Effector memory CD4-positive, alpha-beta T cell (primary cell): ENCODE results near the gene YEATS2.
A peak's percentile ranks its signal among the peaks of the same experiment; 100 is the strongest.
"Not testable (repeated sequence)": the region's sequence is repeated elsewhere in the genome, so short reads cannot be mapped to it uniquely, and the experiment has no call there.

ENCODE experiments used
- DNase-seq, 3 donors: peaks; one replicate each; pipeline ENCODE4 v3.0.0-alpha.2; 2020
- H3K27ac ChIP-seq: 2 replicates; pipeline ENCODE4 v1.7.0; 2013; ENCODE audit warnings: mild to moderate bottlenecking, low read length, moderate library complexity; ENCODE audit not compliant: insufficient read depth, poor library complexity, severe bottlenecking
- H3K27me3 ChIP-seq: replicated peaks from 2 replicates; pipeline ENCODE4 v1.7.0; 2013; ENCODE audit warnings: mild to moderate bottlenecking, low read length; ENCODE audit not compliant: insufficient read depth, control insufficient read depth, poor library complexity, severe bottlenecking
- H3K36me3 ChIP-seq: 2 replicates; pipeline ENCODE4 v1.7.0; 2013; ENCODE audit warnings: mild to moderate bottlenecking, low read length, moderate library complexity; ENCODE audit not compliant: control insufficient read depth, insufficient read depth
- H3K4me1 ChIP-seq: 2 replicates; pipeline ENCODE4 v1.7.0; 2013; ENCODE audit warnings: low read length, mild to moderate bottlenecking; ENCODE audit not compliant: control insufficient read depth, insufficient read depth, poor library complexity, severe bottlenecking
- H3K4me3 ChIP-seq: 2 replicates; pipeline ENCODE4 v1.7.0; 2013; ENCODE audit warnings: low read length, low read depth, mild to moderate bottlenecking; ENCODE audit not compliant: insufficient read depth, poor library complexity, severe bottlenecking
- H3K9me3 ChIP-seq: 2 replicates; pipeline ENCODE4 v1.7.0; 2013; ENCODE audit warnings: mild to moderate bottlenecking, low read length, moderate library complexity; ENCODE audit not compliant: control insufficient read depth

The YEATS2 gene

GRCh38 chr3:183740154-183740553, 42.6 kb downstream of the YEATS2 start:
- DNase-seq, H3K4me1 ChIP-seq, H3K27me3 ChIP-seq, H3K27ac ChIP-seq, H3K9me3 ChIP-seq, H3K4me3 ChIP-seq: not testable (repeated sequence)
- peaks cover 21% of the 10 kb centered on the region for H3K36me3 ChIP-seq

GRCh38 chr3:183743231-183743630, 45.6 kb downstream of the YEATS2 start:
- Histone ChIP-seq H3K36me3 (no peaks in the 10 kb centered on the region), H3K4me3 (no peak overlapping the region), H3K9me3 (no peaks in the 10 kb centered on the region), H3K27me3 (no peaks in the 10 kb centered on the region), H3K4me1 (no peaks in the 10 kb centered on the region), H3K27ac (no peak overlapping the region)
- DNase-seq = no peak

GRCh38 chr3:183745300-183746098, 47.9 kb downstream of the YEATS2 start:
- DNase-seq = no peak
- H3K4me3 ChIP-seq = no peak overlapping the region
- no peaks in the 10 kb centered on the region for H3K4me1 ChIP-seq
- no peaks in the 10 kb centered on the region for H3K36me3 ChIP-seq
- no peaks in the 10 kb centered on the region for H3K27me3 ChIP-seq
- H3K9me3 ChIP-seq = no peaks in the 10 kb centered on the region
- no peak overlapping the region for H3K27ac ChIP-seq

GRCh38 chr3:183754052-183754451, 56.5 kb downstream of the YEATS2 start:
- Histone ChIP-seq H3K36me3 (peaks cover 45% of the 10 kb centered on the region), H3K9me3 (no peaks in the 10 kb centered on the region), H3K4me3 (no peak overlapping the region), H3K27me3 (no peaks in the 10 kb centered on the region), H3K27ac (no peak overlapping the region), H3K4me1 (no peaks in the 10 kb centered on the region)
- DNase-seq = no peak

GRCh38 chr3:183762304-183762703, 64.7 kb downstream of the YEATS2 start:
- Histone ChIP-seq H3K4me1 (no peaks in the 10 kb centered on the region), H3K36me3 (peaks cover 22% of the 10 kb centered on the region), H3K4me3 (no peak overlapping the region), H3K27ac (no peak overlapping the region), H3K9me3 (no peaks in the 10 kb centered on the region), H3K27me3 (no peaks in the 10 kb centered on the region)
- no peak for DNase-seq

- Histone ChIP-seq H3K4me1 (no peaks in the 10 kb centered on the region), H3K36me3 (peaks cover 8% of the 10 kb centered on the region), H3K4me3 (no peak overlapping the region), H3K27me3 (no peaks in the 10 kb centered on the region), H3K27ac (no peak overlapping the region), H3K9me3 (no peaks in the 10 kb centered on the region)
- no peak for DNase-seq
Measured at GRCh38 chr3:183764847-183765731, 67.5 kb downstream of the YEATS2 start.

GRCh38 chr3:183766107-183766506, 68.5 kb downstream of the YEATS2 start:
- Histone ChIP-seq H3K27ac (no peak overlapping the region), H3K27me3 (no peaks in the 10 kb centered on the region), H3K4me1 (no peaks in the 10 kb centered on the region), H3K4me3 (no peak overlapping the region), H3K36me3 (peaks cover 8% of the 10 kb centered on the region), H3K9me3 (no peaks in the 10 kb centered on the region)
- no peak for DNase-seq

GRCh38 chr3:183766745-183767606, 69.4 kb downstream of the YEATS2 start:
- peaks cover 7% of the 10 kb centered on the region for H3K36me3 ChIP-seq
- no peaks in the 10 kb centered on the region for H3K4me1 ChIP-seq
- H3K4me3 ChIP-seq = no peak overlapping the region
- no peak overlapping the region for H3K27ac ChIP-seq
- peak; percentile 45 to 57 (median 48) for DNase-seq
- H3K27me3 ChIP-seq = no peaks in the 10 kb centered on the region
- no peaks in the 10 kb centered on the region for H3K9me3 ChIP-seq

GRCh38 chr3:183768114-183768513, 70.5 kb downstream of the YEATS2 start:
- Histone ChIP-seq H3K27ac (no peak overlapping the region), H3K4me3 (no peak overlapping the region), H3K36me3 (no peaks in the 10 kb centered on the region), H3K9me3 (no peaks in the 10 kb centered on the region), H3K27me3 (no peaks in the 10 kb centered on the region), H3K4me1 (no peaks in the 10 kb centered on the region)
- no peak for DNase-seq
